HepG2 (cell line): ENCODE measurements around the gene ACYP2. TPM values are rescaled to one million over a fixed set of nuclear protein-coding genes. Genes with fewer than 3 reads are reported as not detected.

Experiments
- E2F1 ChIP-seq: sonication (generic); formaldehyde crosslinking; IDR thresholded peaks from 2 replicates; pipeline ENCODE4 v1.5.0; 2020; ENCODE audit warnings: missing genetic modification reagents
- GPN1 ChIP-seq: sonication (generic); formaldehyde crosslinking; IDR thresholded peaks from 2 replicates; pipeline ENCODE4 v1.5.1; 2020; ENCODE audit warnings: missing genetic modification reagents, borderline replicate concordance
- HHEX ChIP-seq: IDR thresholded peaks from 2 replicates; pipeline ENCODE4 v1.6.1; 2016; ENCODE audit warnings: control low read depth
- IKZF1 ChIP-seq: fragments of 450-650 bp; IDR thresholded peaks from 2 replicates; pipeline ENCODE4 v1.7.1; 2016
- KIAA2018 ChIP-seq: sonication (generic); formaldehyde crosslinking; IDR thresholded peaks from 2 replicates; pipeline ENCODE4 v1.5.0; 2020; ENCODE audit warnings: mild to moderate bottlenecking, missing genetic modification reagents, borderline replicate concordance
- MBNL3 ChIP-seq: fragments of 250-450 bp; sonication (Bioruptor Pico); conservative IDR thresholded peaks from 2 replicates; pipeline ENCODE4 v1.8.0; 2022; ENCODE audit warnings: mild to moderate bottlenecking, inconsistent platforms
- MTA1 ChIP-seq: sonication (generic); formaldehyde crosslinking; IDR thresholded peaks from 2 replicates; pipeline ENCODE4 v1.4.0; 2020; ENCODE audit warnings: missing genetic modification reagents, mild to moderate bottlenecking, borderline replicate concordance
- NR2C2 ChIP-seq: sonication (generic); formaldehyde crosslinking; IDR thresholded peaks from 2 replicates; pipeline ENCODE4 v1.4.0; 2020; ENCODE audit warnings: missing genetic modification reagents, mild to moderate bottlenecking, moderate library complexity, borderline replicate concordance
- SP140L ChIP-seq: sonication (generic); formaldehyde crosslinking; IDR thresholded peaks from 2 replicates; pipeline ENCODE4 v1.4.0; 2020; ENCODE audit warnings: missing genetic modification reagents, borderline replicate concordance
- ZBTB40 ChIP-seq, 2 experiments: fragments of 450-650 bp in 1 of 2; sonication (generic) in 1 of 2; formaldehyde crosslinking in 1 of 2; IDR thresholded peaks; 2 replicates each; pipeline versions ENCODE4 v1.6.1 to v1.8.0; 2016 to 2022; ENCODE audit warnings: antibody characterized with exemption in 1 of 2, mild to moderate bottlenecking in 1 of 2, missing genetic modification reagents in 1 of 2
- ZNF468 ChIP-seq: sonication (generic); formaldehyde crosslinking; IDR thresholded peaks from 2 replicates; pipeline ENCODE4 v1.8.0; 2022; ENCODE audit warnings: mild to moderate bottlenecking, moderate library complexity, missing genetic modification reagents
- polyA plus RNA-seq, 8 experiments: library from polyadenylated mRNA; depleted of rRNA in 3 of 8; stranded (reverse) in 7 of 8; unstranded in 1 of 8; fragments of >200 nt; fragmentation: Illumina TruSeq in 4 of 8; extraction: Trizol in 4 of 8; gene quantifications; 2 replicates each; pipeline versions ENCODE4 v1.2.1 to v1.2.3, GENCODE V29; 2011 to 2016; ENCODE audit warnings: low read depth in 4 of 8, missing spikeins in 1 of 8, mixed read lengths in 1 of 8; ENCODE audit not compliant: insufficient read depth in 1 of 8
- total RNA-seq, 5 experiments: library from RNA; depleted of rRNA; stranded (reverse); fragments of >200 nt; fragmentation: Illumina TruSeq; extraction: Trizol; gene quantifications; 2 replicates each; pipeline ENCODE4 v1.2.3, GENCODE V29; 2016; ENCODE audit warnings: low read depth in 1 of 5

Gene ACYP2
- total and polyA plus RNA-seq, 2 of the 13 experiments (the other 11 are each of a cell fraction or from before 2014, with no cell fraction given) = 12.3 to 12.7 TPM

- TF ChIP-seq ZBTB40 (IDR thresholded peaks at IDR 0.05) (no peak), ZBTB40 (CRISPR knock-in tag; IDR thresholded peaks at IDR 0.05) (no peak), GPN1 (CRISPR knock-in tag) (no peak), IKZF1 (no peak), E2F1 (CRISPR knock-in tag) (no peak), MTA1 (CRISPR knock-in tag) (no peak), KIAA2018 (CRISPR knock-in tag) (no peak), ZNF468 (CRISPR knock-in tag) (no peak), SP140L (CRISPR knock-in tag) (no peak), NR2C2 (CRISPR knock-in tag) (peak; percentile 72), MBNL3 (CRISPR knock-in tag) (no peak), HHEX (CRISPR knock-in tag) (no peak)
Measured at GRCh38 chr2:54143780-54144179, 28.4 kb downstream of the ACYP2 start (continued).
